HG03280 (cell line): ENCODE measurements around the gene TNFRSF18.

ENCODE experiments used
- ATAC-seq: cut with Tn5 transposase; IDR thresholded peaks from one replicate; pipeline ENCODE4 v1.9.1; 2021; ENCODE audit warnings: mild to moderate bottlenecking, moderate library complexity; ENCODE audit not compliant: unreplicated experiment

TNFRSF18 gene

DNA sequence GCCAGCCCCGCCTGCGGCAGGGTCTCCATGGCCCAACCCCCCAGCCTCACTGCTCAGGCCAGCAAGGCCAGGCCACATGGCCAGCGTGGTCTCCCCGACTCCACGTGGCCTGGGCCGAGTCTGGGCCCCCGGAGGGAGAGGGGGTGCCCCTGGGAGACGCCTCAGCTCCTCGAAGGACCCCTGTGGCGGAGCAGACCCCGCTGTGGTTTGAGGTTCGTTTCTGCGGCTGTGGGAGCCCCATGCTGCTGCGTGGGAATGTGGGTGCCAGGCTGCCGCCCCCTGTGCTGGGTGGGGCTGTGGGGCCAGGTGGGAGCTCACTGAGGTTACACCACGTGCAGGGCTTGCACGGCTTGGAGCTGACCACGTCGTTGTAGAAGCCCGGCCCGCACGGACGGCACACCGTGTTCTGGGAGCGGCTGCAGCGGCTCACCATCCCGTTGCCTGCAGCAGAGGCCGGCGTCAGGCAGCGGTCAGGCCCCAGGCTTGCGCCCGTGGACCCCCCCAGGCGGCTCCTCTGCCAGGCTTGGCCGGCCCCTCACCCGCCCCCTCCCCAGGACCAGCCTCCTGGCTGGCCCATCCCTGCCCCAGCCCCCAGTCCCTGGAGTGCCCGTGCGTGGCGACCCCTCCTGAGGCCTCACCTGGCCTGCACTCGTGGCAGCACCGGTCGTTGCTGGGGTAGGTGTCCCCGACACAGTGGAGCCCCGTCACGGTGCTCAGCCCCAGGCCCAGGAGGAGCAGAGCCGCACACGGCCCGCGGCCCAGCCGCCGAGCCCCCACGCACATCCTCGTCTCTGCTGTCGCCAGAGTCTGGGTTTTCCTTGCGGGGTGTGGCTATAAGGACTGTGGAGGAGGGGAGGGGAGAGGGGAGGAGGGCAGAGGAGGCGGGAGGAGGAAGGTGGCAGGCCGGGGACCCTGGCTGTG lies 7.2 kb upstream of the TNFRSF18 start, which contains the start of gene TNFRSF4:
TNFRSF4 (minus strand) TSS at position 809 of the 921 bp plus-strand sequence; CDS start at position 783, 26 bp downstream.
- ATAC-seq: no peak

DNA sequence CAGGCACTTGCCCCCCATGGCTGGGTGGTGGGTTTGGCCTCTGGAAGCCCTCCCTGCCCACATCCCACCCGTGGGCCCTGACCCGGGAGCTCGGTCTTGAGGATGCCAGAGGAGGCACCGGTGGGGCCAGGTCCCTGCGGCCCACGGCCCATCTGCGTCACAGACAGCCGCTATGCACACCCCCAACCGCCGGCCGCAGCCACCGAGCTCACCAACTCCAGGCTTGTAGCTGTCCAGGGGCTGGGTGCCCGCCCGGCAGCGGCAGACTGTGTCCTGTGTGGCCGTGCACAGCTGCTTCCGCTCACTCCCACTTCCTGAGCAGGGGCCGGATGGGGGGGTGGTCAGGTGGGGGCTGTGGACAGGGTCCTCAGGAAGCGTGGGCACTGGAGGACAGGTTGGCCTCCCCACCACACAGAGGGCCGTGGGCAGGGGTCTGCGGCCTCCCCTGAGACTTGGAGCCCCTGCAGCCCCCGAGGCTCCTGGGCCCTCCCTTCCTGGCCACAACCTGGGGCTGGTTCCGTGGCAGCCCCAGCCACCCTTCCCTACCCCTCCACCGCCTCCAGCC lies 6.5 kb upstream of the TNFRSF18 start:
- no peak for ATAC-seq

DNA sequence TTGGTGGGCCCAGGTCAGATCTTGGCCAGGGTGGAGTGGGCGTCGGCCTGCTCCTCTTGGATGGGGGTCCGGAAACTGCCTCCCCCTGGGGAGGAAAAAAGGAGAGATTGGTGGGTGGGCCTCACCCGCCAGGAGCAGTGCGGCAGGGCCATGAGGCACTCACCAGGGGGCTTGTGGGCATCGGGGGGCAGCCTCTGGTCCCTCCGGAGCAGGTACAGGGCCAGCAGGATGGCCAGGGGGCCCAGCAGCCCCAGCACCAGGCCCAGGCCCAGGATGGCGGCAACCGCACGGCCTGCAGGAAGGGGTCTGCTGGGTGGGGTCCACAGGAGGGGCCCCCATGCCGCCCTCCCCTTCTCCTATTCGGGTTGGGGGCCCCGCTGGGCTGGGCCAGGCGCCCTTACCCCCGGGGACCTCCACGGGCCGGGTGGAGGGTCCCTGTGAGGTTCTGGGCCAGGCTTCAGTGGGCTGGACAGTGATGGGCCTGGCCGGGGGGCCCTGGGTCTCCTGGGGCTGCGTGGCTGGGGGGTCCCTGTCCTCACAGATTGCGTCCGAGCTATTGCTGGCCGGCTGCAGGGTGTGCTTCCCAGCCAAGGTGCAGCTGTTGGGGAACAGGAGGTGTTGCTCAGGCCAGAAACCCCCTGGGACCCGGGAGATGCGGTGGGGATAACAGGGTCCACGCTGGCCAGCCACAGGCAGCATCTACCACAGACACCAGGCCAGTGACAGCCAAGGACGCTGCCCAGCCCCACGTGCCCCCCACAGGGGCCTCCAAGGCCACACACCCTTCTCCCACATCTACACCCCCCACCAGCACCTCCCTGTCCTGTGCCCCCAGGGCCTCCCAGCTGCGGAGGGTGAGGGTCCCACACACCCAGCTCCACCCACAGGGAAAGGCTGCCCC lies 5.4 kb upstream of the TNFRSF18 start:
- ATAC-seq: no peak

DNA sequence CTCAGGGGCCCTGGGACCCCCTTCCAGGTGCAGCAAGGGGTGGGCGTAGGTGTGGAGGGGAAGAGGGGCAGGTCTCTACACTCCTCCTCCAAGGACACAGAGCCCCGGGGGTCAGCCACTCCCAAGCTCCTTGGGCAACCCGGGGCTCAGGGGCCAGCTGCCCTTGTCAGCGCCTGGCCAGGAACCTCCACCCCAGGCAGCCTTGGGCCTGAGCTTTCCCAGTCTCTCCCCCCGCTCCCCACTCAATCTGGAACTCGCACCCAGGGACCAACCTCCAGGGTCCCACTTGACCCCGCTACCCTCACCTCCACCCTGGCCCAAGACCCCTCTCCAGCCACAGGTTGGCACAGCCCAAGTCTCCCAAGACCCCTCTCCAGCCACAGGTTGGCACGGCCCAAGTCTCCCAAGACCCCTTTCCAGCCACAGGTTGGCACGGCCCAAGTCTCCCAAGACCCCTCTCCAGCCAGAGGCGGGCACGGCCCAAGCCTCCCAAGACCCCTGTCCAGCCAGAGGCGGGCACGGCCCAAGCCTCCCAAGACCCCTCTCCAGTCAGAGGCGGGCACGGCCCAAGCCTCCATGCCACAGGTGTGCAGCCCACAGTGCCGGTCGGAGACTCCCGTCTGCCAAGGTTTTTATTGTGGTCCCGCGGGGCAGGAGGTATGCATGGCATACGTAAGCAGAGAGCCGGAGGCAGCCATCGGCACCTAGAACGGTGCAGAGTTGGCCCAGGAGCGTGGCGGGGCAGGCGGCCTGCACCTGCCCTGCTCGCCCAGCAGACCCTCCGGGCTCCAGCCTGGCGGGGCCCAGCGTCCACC lies 4.5 kb upstream of the TNFRSF18 start:
- no peak for ATAC-seq

DNA sequence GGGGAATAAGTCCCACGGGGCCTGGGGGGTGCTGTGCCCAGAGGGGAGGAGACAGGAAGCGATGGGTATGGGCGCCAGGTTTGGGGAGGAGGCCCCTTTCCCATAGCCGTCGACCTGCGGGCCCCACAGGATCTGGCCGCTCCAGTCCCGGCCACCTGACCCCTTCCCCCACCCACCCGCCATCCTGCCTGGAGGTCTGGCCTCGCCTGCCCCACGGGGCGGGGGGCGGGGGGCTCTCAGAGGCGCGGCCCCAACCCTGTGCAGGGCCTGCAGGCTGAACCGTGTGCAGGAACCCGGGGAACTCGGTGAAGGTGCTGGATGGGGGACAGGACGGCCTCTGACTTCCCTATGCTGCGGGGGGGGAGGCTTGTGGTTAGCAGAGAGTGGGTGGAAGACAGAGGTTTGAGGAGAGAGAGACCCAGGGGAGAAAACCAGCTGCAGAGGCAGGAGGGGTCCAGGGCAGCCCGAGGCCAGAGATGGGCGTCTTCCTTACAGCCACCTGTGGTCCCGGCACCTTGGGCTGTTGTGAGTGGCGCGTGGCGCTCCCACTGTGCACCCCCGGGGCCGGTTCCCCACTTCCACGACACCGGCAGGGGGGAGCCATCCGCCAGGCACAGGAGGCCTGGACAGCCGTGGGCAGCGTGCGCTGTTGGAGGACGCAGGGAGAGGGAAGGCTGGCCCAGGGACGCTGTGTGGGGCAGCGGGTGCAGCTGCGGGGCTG lies 2.5 kb upstream of the TNFRSF18 start:
- ATAC-seq: no peak

DNA sequence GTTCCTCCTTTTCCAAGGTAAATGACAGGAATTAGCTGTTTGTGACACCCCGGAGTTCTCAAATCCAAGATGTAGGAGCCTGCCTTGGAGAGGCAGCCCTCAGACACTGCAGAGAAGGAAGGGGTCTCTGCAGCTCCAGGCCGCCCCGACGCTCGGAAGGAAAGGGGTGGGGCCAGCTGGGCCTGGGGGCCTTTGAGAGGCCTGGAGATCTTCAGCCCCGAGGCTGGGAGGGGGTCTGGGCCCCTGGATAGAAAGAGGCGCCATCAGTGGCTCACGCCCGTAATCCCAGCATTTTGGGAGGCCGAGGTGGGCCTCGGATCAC lies 1.1 kb upstream of the TNFRSF18 start:
- ATAC-seq: no peak

DNA sequence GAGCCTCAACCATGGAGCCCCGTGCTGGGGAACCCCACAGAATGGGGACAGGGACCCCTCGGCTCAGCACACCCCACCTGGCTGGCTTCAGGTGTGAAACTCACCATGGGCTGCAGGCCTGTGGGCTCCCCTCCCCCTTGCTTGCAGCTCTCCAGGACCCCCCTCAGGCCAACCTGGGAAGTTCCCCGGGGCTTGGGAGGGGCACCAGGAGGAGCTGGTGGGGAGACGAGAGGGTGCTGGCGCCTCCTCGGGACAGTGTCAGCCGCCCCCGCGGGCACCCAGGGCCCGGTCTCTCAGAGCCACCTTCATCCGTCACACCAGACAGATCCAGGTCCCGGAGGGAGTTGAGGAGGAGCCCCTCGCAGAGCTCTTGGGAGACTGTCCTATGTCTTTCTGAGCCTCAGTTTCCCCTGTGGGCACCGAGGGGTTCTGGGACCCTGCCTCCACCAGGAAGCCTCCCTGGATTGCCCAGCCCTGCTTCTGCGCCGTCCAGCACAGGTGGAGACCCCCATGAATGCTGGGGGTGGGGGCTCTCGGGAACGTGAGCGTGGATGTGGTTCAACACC lies 657 bp upstream of the TNFRSF18 start:
- no peak for ATAC-seq

DNA sequence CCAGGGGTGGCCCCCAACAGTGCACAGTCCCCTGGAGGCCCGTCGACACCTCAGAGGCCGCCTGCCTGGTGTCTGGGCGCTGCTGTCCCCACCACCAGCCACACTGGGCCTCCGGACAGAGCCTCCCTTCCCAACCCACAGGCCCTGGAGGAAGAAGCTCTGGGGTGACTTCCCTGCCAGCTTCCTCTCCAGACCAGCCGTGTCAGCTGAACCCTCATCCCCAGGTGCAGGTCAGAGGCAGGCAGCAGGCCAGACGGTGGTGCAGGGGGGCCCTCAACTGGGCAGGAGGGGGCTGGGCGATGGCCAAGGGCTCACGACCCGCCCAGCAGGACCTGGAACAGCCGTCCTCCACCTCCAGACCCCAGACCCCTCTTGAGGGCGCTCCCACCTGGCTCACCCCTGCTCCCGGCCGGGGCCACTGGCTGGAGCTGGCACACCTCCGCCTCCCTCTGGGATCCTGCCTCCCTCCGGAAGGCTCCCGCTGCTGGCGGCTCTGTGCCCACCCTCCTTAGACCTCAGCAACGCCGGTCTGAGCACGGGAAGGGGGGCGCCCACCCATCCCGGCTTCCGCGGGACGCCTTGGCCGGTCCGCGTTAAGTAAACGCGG lies 520 bp downstream of the TNFRSF18 start:
- no peak for ATAC-seq

DNA sequence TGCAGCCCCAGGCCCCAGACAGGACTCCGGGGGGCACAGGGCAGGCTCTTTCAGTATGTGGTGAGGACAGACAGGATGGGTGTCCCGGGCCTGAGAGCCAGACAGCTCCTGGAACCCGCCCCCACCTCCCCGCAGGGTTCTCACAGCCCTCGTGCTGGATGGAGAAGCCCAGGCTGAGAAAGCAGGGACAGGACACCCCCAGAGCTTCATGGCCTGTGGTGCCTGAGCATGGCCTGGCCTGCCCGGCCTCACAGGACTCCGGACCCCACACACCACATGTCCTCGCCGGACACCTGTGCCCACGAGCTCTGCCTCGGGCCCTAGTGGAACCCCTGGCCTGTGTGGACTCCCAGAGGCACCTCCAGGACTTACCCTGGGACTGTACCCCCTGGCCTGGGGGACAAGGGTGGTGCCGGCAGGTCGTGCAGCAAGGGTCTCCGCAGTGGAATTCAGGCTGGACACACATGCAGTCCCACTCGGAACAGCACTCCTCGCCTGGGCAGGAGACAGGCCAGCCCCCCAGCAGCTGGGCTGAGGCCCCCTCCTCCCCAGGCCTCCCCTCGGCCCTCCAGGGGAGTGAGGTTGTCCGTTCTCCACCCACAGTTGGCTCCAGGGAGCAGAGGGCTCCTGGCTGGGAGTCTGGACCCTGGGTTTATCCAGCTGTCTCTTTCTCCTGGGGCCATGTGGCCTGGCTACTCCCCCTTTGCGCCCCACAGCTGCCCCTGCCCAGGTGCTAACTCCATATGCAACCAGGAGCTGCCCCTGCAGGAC lies 1.2 kb downstream of the TNFRSF18 start:
- no peak for ATAC-seq

DNA sequence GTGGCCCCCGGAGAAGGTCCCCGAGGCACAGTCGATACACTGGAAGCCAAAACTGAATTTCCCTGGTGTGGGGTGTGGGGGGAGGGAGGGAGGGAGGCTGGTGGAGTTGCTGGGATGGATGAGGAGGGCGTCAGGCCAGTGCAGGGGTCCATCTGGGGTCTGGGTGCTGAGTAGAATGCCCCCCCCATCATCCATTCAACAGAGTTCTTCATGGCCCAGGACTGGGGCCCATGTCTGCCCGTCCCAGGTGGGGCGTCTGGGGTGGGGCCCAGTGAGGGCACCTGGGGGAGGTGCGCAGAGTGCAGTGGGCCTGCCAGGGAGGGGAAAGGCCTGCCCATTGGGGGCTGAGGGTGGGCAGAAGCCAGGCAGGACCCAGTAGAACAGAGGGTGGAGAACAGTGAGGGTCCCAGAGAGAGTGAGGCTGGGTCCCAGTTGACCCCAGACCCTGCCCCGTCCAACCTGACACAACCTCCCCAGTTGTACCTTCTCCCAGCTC lies 1.9 kb downstream of the TNFRSF18 start:
- ATAC-seq: no peak

DNA sequence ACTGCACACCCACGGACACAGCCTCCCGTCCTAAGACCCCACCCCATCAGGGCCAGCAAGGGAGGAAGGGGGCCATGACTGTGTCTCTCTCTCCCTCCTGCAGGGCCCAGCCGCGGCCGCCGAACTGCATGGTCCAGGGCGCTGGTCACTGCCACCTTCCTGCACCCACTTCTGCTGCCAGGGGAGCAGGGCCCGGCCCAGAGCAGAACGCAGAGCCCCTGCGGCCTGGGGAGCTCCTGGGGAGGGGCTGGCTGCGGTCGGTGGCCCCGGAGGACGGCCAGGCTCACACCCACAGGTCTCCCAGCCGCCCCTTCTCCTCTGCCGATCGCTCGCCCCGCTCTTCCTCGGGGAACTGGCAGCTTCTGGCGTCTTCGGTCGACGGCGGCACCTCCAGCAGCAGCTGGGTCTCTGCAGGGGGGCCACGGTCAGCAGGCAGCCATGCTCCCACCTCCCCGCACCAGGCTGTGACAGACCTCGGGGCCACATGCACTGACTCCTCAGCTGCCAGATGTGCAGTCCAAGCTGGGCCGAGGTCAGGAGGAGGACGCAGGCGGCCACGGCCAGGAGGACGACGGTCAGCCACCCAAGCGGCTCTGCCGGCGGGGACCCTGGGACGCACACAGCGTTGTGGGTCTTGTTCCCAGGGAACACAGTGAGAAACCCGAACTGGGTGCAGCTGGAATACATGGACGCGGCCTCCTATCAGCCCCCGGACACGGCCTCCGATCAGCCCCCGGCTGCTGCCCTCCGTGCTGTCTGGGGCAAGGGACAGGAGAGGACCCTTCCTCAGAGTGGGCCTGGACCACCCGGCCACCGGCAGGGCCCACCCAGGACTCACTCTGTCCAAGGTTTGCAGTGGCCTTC lies 2.6 kb downstream of the TNFRSF18 start:
- ATAC-seq: no peak

DNA sequence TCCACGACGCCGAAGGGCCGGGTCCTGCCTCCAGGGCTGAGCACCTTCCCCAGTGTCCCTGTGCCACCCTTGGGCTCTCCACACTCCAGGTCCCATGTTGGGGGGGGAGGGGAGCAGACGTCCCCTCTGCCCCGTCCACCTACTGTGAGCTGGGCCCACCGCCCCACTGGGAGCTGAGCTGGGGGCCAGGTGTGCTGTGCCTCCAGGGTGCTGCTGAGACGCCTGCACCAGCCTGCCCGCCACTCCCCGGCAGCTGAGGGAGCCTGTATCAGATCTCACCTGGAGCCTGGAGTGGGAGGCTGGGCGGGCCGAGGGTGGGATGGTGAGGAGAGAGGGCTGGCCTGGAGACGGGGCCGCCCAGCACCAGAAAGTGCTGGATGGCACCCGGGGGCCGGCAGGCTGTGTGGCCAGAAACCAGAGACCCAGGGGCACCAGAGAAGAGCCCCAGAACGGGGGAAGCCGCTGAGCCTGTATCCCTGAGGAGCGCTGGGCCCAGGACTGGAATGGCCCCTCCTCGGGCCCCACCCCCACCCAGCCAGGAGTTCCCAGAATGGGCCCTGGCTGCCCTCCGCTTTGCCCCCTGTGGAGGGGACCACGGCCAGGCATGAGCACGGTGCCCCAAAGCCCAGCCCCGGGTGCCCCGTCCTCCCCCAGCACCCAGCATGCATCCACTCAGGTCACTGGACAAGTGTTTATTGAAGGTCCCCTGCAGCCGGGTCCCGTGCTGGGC lies 3.4 kb downstream of the TNFRSF18 start:
- no peak for ATAC-seq

DNA sequence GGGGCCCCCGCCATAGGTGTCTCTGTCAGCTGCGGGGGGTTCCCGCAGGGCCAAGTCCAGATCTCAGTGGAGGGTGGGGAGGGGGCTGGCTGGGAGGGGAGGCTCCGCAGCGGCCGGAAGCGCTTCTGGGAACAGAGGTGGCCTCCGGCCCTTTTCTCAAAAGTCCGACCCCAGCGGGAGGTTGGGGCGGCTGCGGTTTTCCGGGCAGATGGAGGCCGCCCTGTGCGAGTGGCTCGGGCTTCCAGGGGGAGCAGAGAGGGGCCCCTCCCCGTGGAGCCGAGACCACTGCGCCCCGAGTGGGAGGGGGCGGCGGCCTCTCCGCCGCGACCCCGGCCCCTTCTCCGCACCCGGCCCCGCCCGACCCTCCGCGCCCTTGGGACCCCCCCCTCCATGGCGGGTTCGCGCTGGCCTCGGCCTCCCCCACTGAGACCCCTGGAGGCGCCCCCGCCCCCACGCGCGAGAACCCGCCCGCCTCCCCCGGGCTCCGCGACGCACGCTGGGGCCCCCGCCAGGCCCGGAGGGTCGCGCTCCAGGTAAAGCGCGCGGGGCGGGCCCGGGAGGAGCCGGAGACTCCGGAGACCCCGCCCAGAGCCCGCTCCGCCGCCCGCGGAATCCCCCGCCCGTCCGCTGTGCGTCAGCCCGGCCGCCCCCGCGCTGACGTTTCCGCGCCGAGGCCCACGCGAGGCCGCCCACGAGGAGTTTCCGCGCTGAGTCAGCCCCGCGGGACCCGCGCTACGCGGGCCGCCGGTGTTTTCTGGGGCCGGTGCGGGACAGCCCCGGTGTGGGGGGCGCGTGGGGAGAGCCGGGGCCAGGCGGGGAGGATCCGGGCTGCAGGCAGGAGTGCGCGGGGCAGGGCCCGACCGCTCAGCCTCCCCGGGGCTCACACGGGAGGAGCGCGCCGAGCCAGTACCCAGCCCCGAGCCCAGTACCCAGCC lies 5.2 kb downstream of the TNFRSF18 start:
- no peak for ATAC-seq

DNA sequence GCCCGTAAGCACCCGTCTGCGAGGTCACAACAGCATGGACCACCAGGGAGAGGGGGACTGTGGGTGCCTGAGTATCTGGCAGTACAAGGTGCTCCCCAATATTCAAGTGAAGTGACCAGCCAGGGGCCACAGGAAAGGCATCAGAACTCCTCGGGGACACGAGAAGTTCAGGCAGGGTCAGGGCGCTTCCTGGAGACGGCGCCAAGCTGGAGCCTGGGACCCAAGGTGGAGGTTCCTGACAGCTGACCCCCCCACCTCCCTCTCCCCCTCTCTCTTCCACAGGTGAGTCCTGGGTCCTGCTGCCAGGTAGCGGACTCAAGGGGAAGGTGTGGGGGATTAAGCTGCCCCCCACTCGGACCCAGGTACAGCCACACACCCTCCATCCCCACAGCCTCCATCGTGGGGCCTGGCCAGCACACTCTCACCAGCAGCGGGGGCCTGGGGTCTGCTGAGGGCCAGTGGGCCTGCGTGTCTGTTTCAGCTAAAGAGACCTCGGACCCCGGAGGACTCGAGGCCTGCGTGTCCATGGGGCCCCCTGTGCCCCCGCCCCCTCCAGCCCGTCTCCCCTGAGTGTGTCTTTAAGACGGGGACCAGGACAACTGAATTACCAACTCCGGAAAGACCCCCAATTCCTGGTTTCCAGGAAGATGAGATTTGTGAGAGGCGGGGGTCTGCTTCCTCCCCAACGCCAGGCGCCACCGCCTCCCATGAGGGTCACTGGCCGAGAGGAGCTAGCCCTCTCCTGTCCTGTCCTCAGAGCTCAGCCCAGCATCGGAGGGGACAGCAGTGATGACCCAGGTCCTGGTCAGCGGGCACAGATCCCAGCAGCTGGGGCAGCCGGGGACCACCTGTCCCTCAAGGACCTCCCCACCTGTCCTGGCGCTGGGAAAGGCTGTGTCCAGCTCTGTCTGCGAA lies 6.2 kb downstream of the TNFRSF18 start:
- no peak for ATAC-seq
